MM.1S (cell line): Measurements from ENCODE around the gene CDK17.

Experiments
- CTCF ChIP-seq: fragments of 300-600 bp; sonication (generic); IDR thresholded peaks from 2 replicates; pipeline ENCODE4 v1.5.1; 2016; ENCODE audit warnings: antibody characterized with exemption, low read length, mixed read lengths
- EZH2phosphoT487 ChIP-seq: fragments of 300-600 bp; sonication (generic); IDR thresholded peaks from 2 replicates; pipeline ENCODE4 v1.6.1; 2018; ENCODE audit warnings: antibody characterized with exemption, low read length

GRCh38 chr12:96336489-96336888 is 63.8 kb downstream of the CDK17 start:
- TF ChIP-seq CTCF = no peak
- TF ChIP-seq EZH2phosphoT487 = no peak
